Measurements from ENCODE around the gene KCNH4. TPM values are rescaled to one million over a fixed set of nuclear protein-coding genes. Genes with fewer than 3 reads are reported as not detected.
A peak's percentile ranks its signal among the peaks of the same experiment; 100 is the strongest.

The KCNH4 gene
- polyA plus RNA-seq, 1 donor (not counting 4 experiments of a cell fraction or from before 2014, with no cell fraction given), result not detected

DNA sequence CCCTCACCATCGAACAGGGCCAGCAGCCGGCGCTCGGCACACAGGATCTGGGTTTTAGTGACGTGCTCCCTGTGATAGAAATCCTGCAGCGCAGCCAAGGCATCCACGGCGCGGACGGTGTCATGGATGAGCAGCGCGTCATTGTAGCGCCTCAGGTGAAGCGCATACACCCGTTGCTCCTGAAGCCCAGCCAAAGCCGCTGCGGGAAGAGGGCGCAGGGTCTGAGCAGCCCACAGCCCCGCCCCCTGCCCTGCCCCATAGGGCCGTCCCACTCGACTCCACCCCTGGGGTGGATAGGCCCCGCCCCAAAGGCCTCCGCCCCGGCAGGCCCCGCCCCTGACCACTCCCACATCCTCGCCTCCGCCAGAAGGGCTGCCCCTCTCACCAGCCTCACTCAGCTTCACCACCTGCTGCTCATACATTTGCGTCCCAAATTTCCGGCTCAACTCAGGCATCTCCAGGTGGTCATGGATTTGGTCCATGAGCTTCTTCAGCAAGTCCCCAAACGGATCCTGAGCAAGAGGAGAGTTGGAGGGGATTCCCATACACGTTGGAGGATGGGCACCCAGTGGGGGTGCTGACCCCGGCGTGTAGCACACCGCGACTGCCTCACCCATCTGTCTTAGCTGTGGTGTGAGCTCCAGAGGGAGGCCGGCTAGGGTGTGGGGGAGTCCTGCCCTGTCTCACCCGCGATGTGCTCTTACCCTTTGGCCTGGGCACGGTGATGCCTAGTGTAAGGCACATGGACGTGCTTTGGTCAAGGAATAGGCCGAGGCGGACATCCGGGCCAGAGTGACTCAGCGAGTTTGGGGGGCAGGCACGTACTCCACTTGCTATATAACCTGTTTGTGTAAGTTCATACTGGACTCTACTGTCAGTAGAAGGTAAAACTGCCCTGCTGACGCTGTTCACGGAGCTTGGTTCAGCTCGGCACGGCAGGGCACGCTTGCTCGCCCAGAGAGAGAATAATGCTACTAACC lies 73.1 kb downstream of the KCNH4 start:
- no peaks in the 10 kb centered on the region for H3K27me3 ChIP-seq (ENCODE audit: control insufficient read depth, extremely low read depth, insufficient read depth, low read length)
- H3K9me3 ChIP-seq (ENCODE audit: control insufficient read depth, low read depth, low read length), result no peaks in the 10 kb centered on the region
- H3K4me2 ChIP-seq (ENCODE audit: control insufficient read depth, extremely low read depth, insufficient read depth, low read depth, low read length), result peak overlapping the region; percentile 58
- dilution Hi-C loops (cut with MboI; ENCODE audit: extremely low pct_ligation_motif_present, low sequenced_read_pairs), result no loop called here
- no peak overlapping the region for H3K9ac ChIP-seq (ENCODE audit: control insufficient read depth, extremely low read depth, insufficient read depth, low read length)
- DNase-seq (ENCODE audit: low read depth, low spot score) (peak; percentile 69), FAIRE-seq (peak; percentile 91)
- H3K4me3 ChIP-seq (ENCODE audit: control insufficient read depth in 2 of 3, extremely low read depth in 1 of 3, insufficient read depth in 2 of 3, low read depth in 1 of 3, low read length in 3 of 3), result no peak overlapping the region
- H3K79me2 ChIP-seq (ENCODE audit: control insufficient read depth, insufficient read depth, low read length), result no peaks in the 10 kb centered on the region
- H2AFZ ChIP-seq (ENCODE audit: control insufficient read depth, low read length), result no peak overlapping the region
- H3K9me1 ChIP-seq (ENCODE audit: control insufficient read depth, extremely low read depth, insufficient read depth, low read length), result no peaks in the 10 kb centered on the region
- TF ChIP-seq EZH2 (IDR thresholded peaks at IDR 0.05; ENCODE audit: low read length) (no peak), CTCF (optimal IDR thresholded peaks at IDR 0.05 in 1 of 3, IDR thresholded peaks at IDR 0.05 in 1 of 3, conservative IDR thresholded peaks at IDR 0.05 in 1 of 3; ENCODE audit: extremely low read depth in 1 of 3, insufficient read depth in 2 of 3, low read length in 3 of 3) (no peak)
- H3K27ac ChIP-seq (ENCODE audit: control insufficient read depth, insufficient read depth, low read length), result no peak overlapping the region
- peaks cover 22% of the 10 kb centered on the region for H3K4me1 ChIP-seq (ENCODE audit: control insufficient read depth, extremely low read depth, insufficient read depth, low read length)
- no peaks in the 10 kb centered on the region for H4K20me1 ChIP-seq (ENCODE audit: control insufficient read depth, extremely low read depth, insufficient read depth, low read length)
- H3K36me3 ChIP-seq (ENCODE audit: control insufficient read depth in 2 of 2, extremely low read depth in 1 of 2, insufficient read depth in 2 of 2, low read length in 2 of 2), result peaks cover 0 to 6% of the 10 kb centered on the region in 2 experiments

GRCh38 chr17:42107124-42107523 lies 73.8 kb downstream of the KCNH4 start:
- Histone ChIP-seq H2AFZ (ENCODE audit: control insufficient read depth, low read length) (no peak overlapping the region), H3K36me3 (ENCODE audit: control insufficient read depth in 2 of 2, extremely low read depth in 1 of 2, insufficient read depth in 2 of 2, low read length in 2 of 2) (peaks cover 0 to 6% of the 10 kb centered on the region in 2 experiments), H3K9ac (ENCODE audit: control insufficient read depth, extremely low read depth, insufficient read depth, low read length) (no peak overlapping the region), H3K9me1 (ENCODE audit: control insufficient read depth, extremely low read depth, insufficient read depth, low read length) (no peaks in the 10 kb centered on the region), H3K27ac (ENCODE audit: control insufficient read depth, insufficient read depth, low read length) (no peak overlapping the region), H3K9me3 (ENCODE audit: control insufficient read depth, low read depth, low read length) (no peaks in the 10 kb centered on the region), H3K4me1 (ENCODE audit: control insufficient read depth, extremely low read depth, insufficient read depth, low read length) (peaks cover 17% of the 10 kb centered on the region), H3K79me2 (ENCODE audit: control insufficient read depth, insufficient read depth, low read length) (no peaks in the 10 kb centered on the region), H3K4me3 (ENCODE audit: control insufficient read depth in 2 of 3, extremely low read depth in 1 of 3, insufficient read depth in 2 of 3, low read depth in 1 of 3, low read length in 3 of 3) (no peak overlapping the region), H4K20me1 (ENCODE audit: control insufficient read depth, extremely low read depth, insufficient read depth, low read length) (no peaks in the 10 kb centered on the region), H3K4me2 (ENCODE audit: control insufficient read depth, extremely low read depth, insufficient read depth, low read depth, low read length) (peak overlapping the region; percentile 58), H3K27me3 (ENCODE audit: control insufficient read depth, extremely low read depth, insufficient read depth, low read length) (no peaks in the 10 kb centered on the region)
- no peak for DNase-seq (ENCODE audit: low read depth, low spot score)
- TF ChIP-seq EZH2 (IDR thresholded peaks at IDR 0.05; ENCODE audit: low read length) (no peak), CTCF (optimal IDR thresholded peaks at IDR 0.05 in 1 of 3, IDR thresholded peaks at IDR 0.05 in 1 of 3, conservative IDR thresholded peaks at IDR 0.05 in 1 of 3; ENCODE audit: extremely low read depth in 1 of 3, insufficient read depth in 2 of 3, low read length in 3 of 3) (no peak)
- dilution Hi-C loops (cut with MboI; ENCODE audit: extremely low pct_ligation_motif_present, low sequenced_read_pairs), result no loop called here
- no peak for FAIRE-seq

Other genes starting within 250 kb of the KCNH4 start
- 32.4 to 37.8 TPM (median 37.2 TPM) in 3 replicates for gene CNP, start 214.3 kb downstream of the KCNH4 start, polyA plus RNA-seq
- 55.3 to 82.5 TPM (median 67.4 TPM) in 3 replicates for gene DNAJC7, start 163.7 kb downstream of the KCNH4 start, polyA plus RNA-seq
- 24.7 to 35.2 TPM (median 26.3 TPM) in 3 replicates for gene NKIRAS2, start 161.1 kb downstream of the KCNH4 start, polyA plus RNA-seq
- 0.06 to 0.26 TPM (median 0.12 TPM) in 3 replicates for gene C17orf113, start 130.5 kb downstream of the KCNH4 start, polyA plus RNA-seq
- gene ZNF385C, start 82.7 kb downstream of the KCNH4 start, polyA plus RNA-seq, result 0.03 to 0.13 TPM (median 0.09 TPM) in 3 replicates
- gene DHX58, start 68.4 kb downstream of the KCNH4 start, polyA plus RNA-seq, result 5.2 to 8.8 TPM (median 6.1 TPM) in 3 replicates
- 26.1 to 42.0 TPM (median 28.2 TPM) in 3 replicates for gene KAT2A, start 59.8 kb downstream of the KCNH4 start, polyA plus RNA-seq
- 0.03 TPM in 1 of 3 replicates, not detected in the others for gene HSPB9, start 58.3 kb downstream of the KCNH4 start, polyA plus RNA-seq
- gene RAB5C, start 26.2 kb downstream of the KCNH4 start, polyA plus RNA-seq, result 162 to 205 TPM (median 190 TPM) in 3 replicates
- gene HCRT, start 4.3 kb upstream of the KCNH4 start, polyA plus RNA-seq, result not detected in 3 replicates
- gene GHDC, start 13.4 kb upstream of the KCNH4 start, polyA plus RNA-seq, result 2.7 to 4.7 TPM (median 4.4 TPM) in 3 replicates
- 10.9 to 16.1 TPM (median 12.4 TPM) in 3 replicates for gene STAT5B, start 95.2 kb upstream of the KCNH4 start, polyA plus RNA-seq
- 0.28 to 0.53 TPM (median 0.51 TPM) in 3 replicates for gene STAT5A, start 107.4 kb upstream of the KCNH4 start, polyA plus RNA-seq
- 30.6 to 55.8 TPM (median 37.4 TPM) in 3 replicates for gene STAT3, start 207.3 kb upstream of the KCNH4 start, polyA plus RNA-seq
- 172 to 237 TPM (median 190 TPM) in 3 replicates for gene CAVIN1, start 242.1 kb upstream of the KCNH4 start, polyA plus RNA-seq